HG02763 (cell line): ENCODE data around the gene CTSZ.
"Not testable (repeated sequence)": the region's sequence is repeated elsewhere in the genome, so short reads cannot be mapped to it uniquely, and the experiment has no call there.

Source experiments
- ATAC-seq: cut with Tn5 transposase; IDR thresholded peaks from one replicate; pipeline ENCODE4 v1.9.1; 2021; ENCODE audit warnings: mild to moderate bottlenecking, moderate library complexity; ENCODE audit not compliant: unreplicated experiment

CTSZ gene

GRCh38 chr20:59006864-59007664, at the start of gene CTSZ:
CTSZ (minus strand) TSS chr20:59007254; CDS start chr20:59007128, 126 bp downstream.
- peak; percentile 25 for ATAC-seq

DNA sequence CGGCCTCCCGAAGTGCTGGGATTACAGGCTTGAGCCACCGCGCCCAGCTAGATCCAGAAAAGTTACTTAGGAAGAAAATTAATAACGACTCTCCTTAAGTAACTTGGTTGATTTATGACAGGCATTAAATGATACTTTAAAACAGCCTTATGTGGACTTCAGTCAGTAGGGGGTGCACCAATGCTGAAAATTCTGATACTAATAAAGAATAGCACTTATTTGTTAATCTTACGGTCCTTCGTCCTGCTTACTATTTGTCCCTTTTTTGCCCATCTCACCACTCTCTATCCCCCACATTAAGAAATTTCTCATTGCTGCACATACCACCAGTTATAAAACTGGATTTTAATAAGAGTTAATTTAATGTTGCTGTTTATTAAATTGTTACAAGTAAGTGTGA, 48.2 kb upstream of the CTSZ start:
- ATAC-seq, result no peak

DNA sequence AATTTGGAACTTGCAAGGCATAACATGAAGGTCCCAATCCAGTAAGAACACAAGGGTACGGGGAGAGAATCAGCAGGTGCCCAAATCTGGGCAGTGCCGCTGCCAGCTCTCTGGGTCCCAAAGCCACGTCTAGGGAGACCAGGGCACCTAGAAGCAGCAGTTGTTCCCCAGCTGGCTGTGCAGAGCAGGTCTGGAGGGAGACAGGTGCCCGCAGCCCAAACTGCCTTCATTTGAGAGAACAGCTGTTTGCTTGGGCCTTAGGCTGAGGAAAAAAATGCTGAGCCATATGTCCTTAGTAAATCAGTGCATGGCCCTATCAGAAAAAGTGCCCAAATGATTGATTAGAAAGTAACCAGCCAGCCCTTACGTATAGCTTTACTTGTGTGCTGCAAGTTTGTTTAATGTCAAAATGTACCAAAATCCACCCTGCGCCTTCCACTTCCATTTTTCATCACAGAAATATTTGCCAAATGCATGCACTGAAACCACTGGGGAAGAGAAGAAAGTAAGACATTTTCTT, 44.7 kb upstream of the CTSZ start:
- no peak for ATAC-seq

GRCh38 chr20:59050437-59050836, 43.4 kb upstream of the CTSZ start:
- no peak for ATAC-seq

DNA sequence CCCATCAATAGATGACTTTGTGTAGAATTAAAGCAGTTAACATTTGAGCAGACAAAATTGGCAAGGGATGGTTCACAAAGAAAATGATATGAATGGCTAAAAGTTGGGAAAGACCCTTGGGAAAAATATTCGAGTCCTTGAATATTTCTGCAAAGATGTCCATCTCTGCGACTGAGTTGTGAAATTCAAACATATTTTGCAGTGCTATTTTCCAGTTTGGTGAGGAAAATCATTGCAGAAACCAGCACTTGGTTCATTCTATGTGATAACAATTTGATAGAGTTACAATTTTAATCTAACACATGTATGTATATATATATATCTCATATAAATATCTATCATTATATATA, 41.6 kb upstream of the CTSZ start:
- no peak for ATAC-seq

- ATAC-seq, result no peak
Measured at GRCh38 chr20:59047938-59048680, 41.1 kb upstream of the CTSZ start.

DNA sequence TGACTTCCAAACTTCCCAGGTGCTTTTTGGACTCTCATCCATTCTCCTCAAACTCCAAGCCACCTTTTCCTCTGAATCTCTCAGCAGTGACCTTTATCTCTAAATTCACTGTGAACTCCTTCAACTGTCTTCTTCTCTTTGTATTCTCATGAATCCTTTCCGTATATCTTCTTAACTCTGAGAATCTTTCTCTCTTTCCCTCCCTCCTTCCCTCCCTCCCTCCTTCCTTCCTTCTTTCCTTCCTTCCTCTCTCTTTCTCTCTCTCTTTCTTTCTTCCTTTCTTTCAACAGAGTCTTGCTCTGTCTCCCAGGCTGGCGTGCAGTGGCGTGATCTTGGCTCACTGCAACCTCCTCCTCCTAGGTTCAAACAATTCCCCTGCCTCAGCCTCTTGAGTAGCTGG, 39.8 kb upstream of the CTSZ start:
- no peak for ATAC-seq

- no peak for ATAC-seq
Measured at GRCh38 chr20:59044796-59045195, 37.7 kb upstream of the CTSZ start.

DNA sequence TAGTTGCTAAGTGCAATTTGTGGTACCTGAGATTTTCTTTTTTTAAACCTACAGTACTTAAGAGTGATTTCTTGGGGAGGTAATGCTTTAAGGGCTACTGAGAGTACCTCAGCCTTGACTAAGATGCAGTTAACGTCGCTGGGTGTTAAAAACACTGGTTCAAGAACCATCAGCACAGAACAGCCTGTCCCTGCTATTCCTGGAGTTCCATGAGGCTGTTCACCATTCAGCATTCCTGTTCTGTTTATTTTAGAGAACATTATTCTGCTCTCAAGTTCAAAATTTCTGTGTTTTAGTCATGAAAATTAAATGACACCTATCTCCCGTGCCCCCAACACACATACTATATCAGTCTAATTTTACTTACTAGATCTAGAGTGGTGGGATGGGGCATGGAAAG, 37.2 kb upstream of the CTSZ start:
- no peak for ATAC-seq

DNA sequence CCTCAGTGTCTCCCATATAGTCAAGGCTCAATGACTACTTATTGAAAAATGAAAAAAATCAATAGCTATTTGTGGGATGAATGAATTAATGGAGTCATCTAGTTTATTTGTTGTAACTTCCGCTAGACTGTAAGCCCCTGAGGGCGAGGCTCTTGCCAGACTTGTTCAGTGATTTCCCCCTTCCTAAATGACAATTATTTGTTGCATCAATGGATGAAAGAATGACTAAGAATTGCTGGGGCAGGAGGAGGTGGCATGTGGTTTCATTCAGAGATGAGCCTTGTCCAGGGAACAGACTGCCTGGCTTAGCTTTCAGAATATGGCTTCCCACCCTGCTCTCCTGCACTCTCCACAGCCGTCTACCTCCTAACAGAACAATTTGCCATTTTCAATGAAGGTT, 36.6 kb upstream of the CTSZ start:
- no peak for ATAC-seq

- peak; percentile 89 for ATAC-seq
Measured at GRCh38 chr20:59042796-59043631, 36.0 kb upstream of the CTSZ start.

GRCh38 chr20:59042151-59042795, 35.2 kb upstream of the CTSZ start, which contains the start of gene PRELID3B:
PRELID3B (minus strand) TSS chr20:59042786; CDS start chr20:59042730, 56 bp downstream.
- peak; percentile 35 for ATAC-seq

DNA sequence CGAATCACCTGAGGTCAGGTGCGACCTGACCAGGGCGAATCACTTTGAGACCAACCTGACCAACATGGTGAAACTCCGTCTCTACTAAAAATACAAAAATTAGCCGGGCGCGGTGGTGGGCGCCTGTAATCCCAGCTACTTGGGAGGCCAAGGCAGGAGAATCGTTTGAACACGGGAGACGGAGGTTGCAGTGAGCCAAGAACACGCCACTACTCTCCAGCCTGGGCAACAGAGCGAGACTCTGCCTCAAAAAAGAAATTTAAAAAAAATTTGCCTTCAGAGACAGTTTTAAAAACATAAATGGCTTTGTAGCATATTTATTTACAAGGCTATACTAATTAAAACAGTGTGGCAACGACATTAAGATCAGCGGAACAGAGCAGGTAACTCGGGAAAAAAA, 34.4 kb upstream of the CTSZ start:
- not testable (repeated sequence) for ATAC-seq

GRCh38 chr20:59040667-59041066, 33.6 kb upstream of the CTSZ start:
- no peak for ATAC-seq

DNA sequence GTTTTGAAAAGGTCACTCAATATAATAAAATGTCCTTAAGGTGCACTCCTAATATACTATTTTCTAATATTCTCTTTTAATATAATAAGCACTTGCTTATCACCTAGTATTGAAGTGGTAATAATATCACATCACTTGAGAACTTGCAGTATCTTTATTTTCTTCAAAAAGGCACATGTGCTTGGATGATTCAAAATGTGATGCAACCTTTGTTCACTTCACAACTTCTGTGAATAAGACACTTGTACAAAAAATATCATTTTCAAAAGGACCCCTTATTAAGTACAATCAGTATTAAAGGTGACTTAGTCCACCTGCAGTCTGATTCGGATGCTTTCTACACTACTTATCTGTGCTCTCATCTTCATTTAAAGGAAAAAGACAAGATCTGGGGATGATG, 32.2 kb upstream of the CTSZ start:
- ATAC-seq, result no peak

DNA sequence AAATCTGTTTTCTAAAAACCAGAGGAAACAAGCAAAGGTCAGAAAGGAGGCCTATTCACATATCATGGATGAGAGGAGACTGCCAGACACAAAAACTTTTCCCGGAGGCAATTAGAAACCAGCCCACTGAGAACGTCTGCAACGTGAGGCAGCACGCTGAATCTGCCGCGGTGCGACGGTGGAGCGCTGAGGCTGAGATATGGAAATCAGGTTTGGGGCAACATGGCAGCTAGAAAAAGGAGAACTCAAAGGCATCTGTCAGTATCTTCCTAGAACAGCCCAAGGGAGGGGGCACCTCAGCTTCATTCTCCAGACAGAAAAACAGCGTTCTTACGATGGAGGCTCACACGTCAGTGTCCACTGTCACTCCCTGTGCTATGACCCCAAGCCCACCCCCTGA, 30.3 kb upstream of the CTSZ start:
- ATAC-seq, result no peak

DNA sequence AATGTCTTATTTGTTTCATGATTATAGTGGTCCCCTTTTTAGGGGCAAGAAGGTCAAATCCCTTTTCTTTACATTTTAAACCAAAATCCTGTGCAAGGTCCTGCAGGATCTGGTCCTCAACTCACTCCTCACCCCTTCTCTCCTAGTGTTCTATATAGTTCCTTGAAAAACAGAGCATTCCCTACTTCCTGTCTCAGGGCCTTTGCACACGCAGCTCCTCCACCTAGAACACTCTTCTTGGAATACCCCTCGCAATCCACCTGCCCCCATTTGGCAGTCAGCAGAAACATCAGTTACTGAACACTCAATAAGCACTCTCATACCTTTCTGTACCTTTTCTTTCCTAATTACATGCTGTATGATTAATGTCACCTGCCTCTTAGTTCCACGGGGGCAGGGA, 28.3 kb upstream of the CTSZ start:
- no peak for ATAC-seq

GRCh38 chr20:59033616-59034165, 26.6 kb upstream of the CTSZ start:
- ATAC-seq, result no peak

- ATAC-seq, result no peak
Measured at GRCh38 chr20:59033093-59033492, 26.0 kb upstream of the CTSZ start.

DNA sequence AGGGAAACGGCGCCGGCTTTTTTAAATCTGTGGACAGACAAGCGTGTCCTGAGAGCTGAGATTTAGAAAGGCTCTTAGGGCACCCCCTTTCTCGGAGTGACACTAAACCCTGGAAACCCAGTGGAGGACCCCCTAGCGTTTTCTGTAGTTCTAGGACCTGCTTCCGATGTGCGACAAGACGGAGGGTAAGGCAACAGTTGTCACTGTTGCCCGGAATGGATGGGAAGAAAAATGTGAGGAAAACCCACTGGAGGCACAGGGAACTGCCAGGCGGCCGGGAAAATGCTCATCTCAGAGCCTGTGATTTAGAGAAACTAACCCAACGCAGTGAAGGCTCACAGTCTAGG, 25.6 kb upstream of the CTSZ start:
- ATAC-seq, result no peak
